GM12878 (cell line): Measurements from ENCODE around the gene SESN3.

Source experiments
- BCLAF1 ChIP-seq: fragments of 450-650 bp; IDR thresholded peaks from 2 replicates; pipeline ENCODE4 v1.6.1; 2017; ENCODE audit warnings: antibody characterized with exemption, mild to moderate bottlenecking, moderate library complexity
- CEBPB ChIP-seq, 2 experiments: fragments of 150-350 bp in 1 of 2; IDR thresholded peaks; 2 replicates each; pipeline ENCODE4 v1.6.1; 2012 to 2014; ENCODE audit warnings: low read depth in 2 of 2, low read length in 2 of 2, borderline replicate concordance in 1 of 2, inconsistent platforms in 1 of 2
- CTCF ChIP-seq, 3 experiments: IDR thresholded peaks in 2 of 3; conservative IDR thresholded peaks in 1 of 3; 2 replicates each; pipeline ENCODE4 v1.5.1; 2011; ENCODE audit warnings: low read depth in 3 of 3, low read length in 3 of 3, mild to moderate bottlenecking in 3 of 3, control low read depth in 2 of 3, moderate library complexity in 2 of 3, inconsistent platforms in 1 of 3, mixed read lengths in 1 of 3; ENCODE audit not compliant: control insufficient read depth in 2 of 3, insufficient read depth in 1 of 3; ENCODE audit errors: extremely low read depth in 1 of 3
- MEF2A ChIP-seq: IDR thresholded peaks from 2 replicates; pipeline ENCODE4 v1.6.1; 2011; ENCODE audit warnings: low read depth, mild to moderate bottlenecking, low read length, moderate library complexity; ENCODE audit not compliant: insufficient read depth
- NRF1 ChIP-seq: conservative IDR thresholded peaks from 2 replicates; pipeline ENCODE4 v1.6.1; 2011; ENCODE audit warnings: mild to moderate bottlenecking, low read depth, low read length, improper control_type of control experiment
- POLR2A ChIP-seq: IDR thresholded peaks from 2 replicates; pipeline ENCODE4 v1.6.1; 2011; ENCODE audit warnings: low read depth, mild to moderate bottlenecking, low read length
- RAD21 ChIP-seq: IDR thresholded peaks from 2 replicates; pipeline ENCODE4 v1.6.1; 2011; ENCODE audit warnings: mild to moderate bottlenecking, low read depth, low read length, moderate library complexity; ENCODE audit not compliant: insufficient read depth
- RAD51 ChIP-seq: fragments of 450-650 bp; IDR thresholded peaks from 2 replicates; pipeline ENCODE4 v1.6.1; 2016; ENCODE audit warnings: moderate library complexity, mild to moderate bottlenecking, inconsistent platforms
- RFX5 ChIP-seq: IDR thresholded peaks from 2 replicates; pipeline ENCODE4 v1.6.1; 2011; ENCODE audit warnings: low read depth, low read length, improper control_type of control experiment
- SPI1 ChIP-seq: IDR thresholded peaks from 2 replicates; pipeline ENCODE4 v1.6.1; 2011; ENCODE audit warnings: low read depth, mild to moderate bottlenecking, low read length, moderate library complexity, borderline replicate concordance; ENCODE audit not compliant: insufficient read depth
- TCF12 ChIP-seq: IDR thresholded peaks from 2 replicates; pipeline ENCODE4 v1.6.1; 2011; ENCODE audit warnings: low read depth, mild to moderate bottlenecking, low read length
- ZBED1 ChIP-seq: IDR thresholded peaks from 2 replicates; pipeline ENCODE4 v1.6.1; 2016; ENCODE audit warnings: borderline replicate concordance
- ZBTB33 ChIP-seq: fragments of 450-650 bp; IDR thresholded peaks from 2 replicates; pipeline ENCODE4 v1.6.1; 2017; ENCODE audit warnings: mild to moderate bottlenecking

GRCh38 chr11:95200781-95201457 is 30.1 kb downstream of the SESN3 start:
- TF ChIP-seq POLR2A = no peak
- no peak for TF ChIP-seq CEBPB (IDR thresholded peaks at IDR 0.05; ENCODE audit: borderline replicate concordance in 1 of 2, low read depth in 2 of 2, low read length in 2 of 2)
- no peak for TF ChIP-seq NRF1
- TF ChIP-seq CTCF (IDR thresholded peaks at IDR 0.05 in 2 of 3, conservative IDR thresholded peaks at IDR 0.05 in 1 of 3; ENCODE audit: control insufficient read depth in 2 of 3, extremely low read depth in 1 of 3, insufficient read depth in 1 of 3, low read depth in 3 of 3, low read length in 3 of 3) = no peak
- TF ChIP-seq ZBTB33 = no peak
- TF ChIP-seq ZBED1 = no peak
- TF ChIP-seq RAD21 = no peak
- no peak for TF ChIP-seq RAD51
- no peak for TF ChIP-seq MEF2A
- TF ChIP-seq BCLAF1 = no peak
- TF ChIP-seq TCF12 = no peak
- no peak for TF ChIP-seq RFX5
- TF ChIP-seq SPI1 = no peak
